ENCODE results near the gene CA11. TPM values are rescaled to one million over a fixed set of nuclear protein-coding genes. Genes with fewer than 3 reads are reported as not detected.
A peak's percentile ranks its signal among the peaks of the same experiment; 100 is the strongest.

Gene CA11
- total RNA-seq, 1 donor from 2014 or later = 3.7 TPM

- no peak for DNase-seq
These were observed 17.3 kb downstream of the CA11 start for GRCh38 chr19:48628486-48629296.

- no peak for DNase-seq
These were observed 18.1 kb downstream of the CA11 start for GRCh38 chr19:48627865-48628314.

GRCh38 chr19:48627201-48627864 is 18.7 kb downstream of the CA11 start:
- no peak for DNase-seq

- DNase-seq = no peak
These were observed 20.1 kb downstream of the CA11 start for GRCh38 chr19:48625891-48626327.

- DNase-seq = no peak
These were observed 20.9 kb downstream of the CA11 start for GRCh38 chr19:48624791-48625723.

- peak; percentile 99 for DNase-seq
These were observed 21.9 kb downstream of the CA11 start for GRCh38 chr19:48624067-48624594.

- DNase-seq = no peak
These were observed 22.4 kb downstream of the CA11 start for GRCh38 chr19:48623556-48624066.

- no peak for DNase-seq
These were observed 26.0 kb downstream of the CA11 start for GRCh38 chr19:48619692-48620585.

GRCh38 chr19:48618916-48619691 is 26.9 kb downstream of the CA11 start, which contains the start of the genes RPL18 and SPHK2:
Gene RPL18 (minus strand): TSS chr19:48619178. CDS start chr19:48619143, 35 bp downstream.
Gene SPHK2 (plus strand): TSS chr19:48619506. CDS start chr19:48620515, 1,009 bp downstream.
- peak; percentile 100 for DNase-seq

- DNase-seq = no peak
These were observed 27.6 kb downstream of the CA11 start for GRCh38 chr19:48618278-48618915.

GRCh38 chr19:48617146-48617937 is 28.6 kb downstream of the CA11 start:
- no peak for DNase-seq

GRCh38 chr19:48616491-48617056 is 29.4 kb downstream of the CA11 start:
- DNase-seq = no peak

- no peak for DNase-seq
These were observed 29.9 kb downstream of the CA11 start for GRCh38 chr19:48616041-48616436.

GRCh38 chr19:48615231-48616040 is 30.6 kb downstream of the CA11 start:
- DNase-seq = no peak

GRCh38 chr19:48614436-48615230 is 31.4 kb downstream of the CA11 start, which contains the start of gene FAM83E:
Gene FAM83E (minus strand): TSS chr19:48615076. CDS start chr19:48613372, 1,704 bp downstream.
- DNase-seq = peak; percentile 71

- no peak for DNase-seq
These were observed 32.0 kb downstream of the CA11 start for GRCh38 chr19:48613852-48614435.

Measured in tongue (tissue), 2 donors.